GM12878 (cell line): ENCODE measurements around the gene STAT3. TPM values are rescaled to one million over a fixed set of nuclear protein-coding genes. Genes with fewer than 3 reads are reported as not detected.

Experiments used
- ATAC-seq: fragments of 200-7000 bp; cut with Tn5 transposase; 3 replicates; pipeline ENCODE4 v1.9.1; 2020; ENCODE audit warnings: mild to moderate bottlenecking, moderate library complexity
- BruUV-seq: library from RNA; stranded (reverse); fragments of 400-500 nt; replicated peaks from 2 replicates; lab custom pipeline; 2021; lab: Mats Ljungman, UMichigan
- CTCF ChIA-PET: fragments of 300-600 bp; sonication (Branson Sonifier 250); formaldehyde crosslinking; extraction: SDS; loops from one replicate; lab custom pipeline; 2021; ENCODE audit warnings: inconsistent platforms; lab: Yijun Ruan, JAX
- POLR2A ChIA-PET: fragments of 350-600 bp; formaldehyde crosslinking; extraction: SDS; loops from one replicate; lab custom pipeline; 2021; ENCODE audit warnings: inconsistent platforms; lab: Charles Lee
- RAD21 ChIA-PET: fragments of 300-600 bp; sonication (Branson Sonifier 250); formaldehyde crosslinking; loops from one replicate; lab custom pipeline; 2023; ENCODE audit warnings: antibody characterized with exemption; ENCODE audit not compliant: unreplicated experiment; lab: Charles Lee
- SMC1A ChIA-PET: fragments of 300-600 bp; sonication (Branson Sonifier 250); formaldehyde crosslinking; loops from one replicate; lab custom pipeline; 2023; ENCODE audit not compliant: unreplicated experiment, uncharacterized antibody; lab: Charles Lee
- DNase-seq: peaks from one replicate; pipeline ENCODE4 v3.0.0-alpha.2; 2011; ENCODE audit warnings: low read depth, low spot score
- FAIRE-seq: peaks from 3 replicates; lab custom pipeline; 2011; peaks lifted over from hg19 to GRCh38; lab: Jason Lieb, UNC
- H2AFZ ChIP-seq: 2 replicates; pipeline ENCODE4 v1.6.0; 2011; ENCODE audit warnings: low read depth, low read length, control low read depth; ENCODE audit not compliant: control insufficient read depth
- H3K27ac ChIP-seq: 2 replicates; pipeline ENCODE4 v1.5.1; 2011; ENCODE audit warnings: control low read depth; ENCODE audit not compliant: control insufficient read depth, insufficient read depth
- H3K27me3 ChIP-seq, 2 experiments: replicated peaks in 1 of 2; 2 replicates each; pipeline versions ENCODE4 v1.6.0 to v1.6.1; 2011; ENCODE audit warnings: low read length in 1 of 2; ENCODE audit not compliant: control insufficient read depth in 2 of 2, insufficient read depth in 2 of 2
- H3K36me3 ChIP-seq, 2 experiments: 2 replicates each; pipeline ENCODE4 v1.5.1; 2011; ENCODE audit warnings: low read length in 1 of 2; ENCODE audit not compliant: control insufficient read depth in 2 of 2, insufficient read depth in 2 of 2
- H3K4me1 ChIP-seq: 2 replicates; pipeline ENCODE4 v1.6.1; 2011; ENCODE audit warnings: mild to moderate bottlenecking, low read length, moderate library complexity, mixed read lengths; ENCODE audit not compliant: control insufficient read depth, insufficient read depth
- H3K4me2 ChIP-seq: 2 replicates; pipeline ENCODE4 v1.6.0; 2011; ENCODE audit warnings: control low read depth; ENCODE audit not compliant: control insufficient read depth, insufficient read depth
- H3K4me3 ChIP-seq: fragments of 200-600 bp; sonication (generic); 2 replicates; pipeline ENCODE4 v1.5.1; 2016
- H3K79me2 ChIP-seq: 2 replicates; pipeline ENCODE4 v1.6.0; 2011; ENCODE audit warnings: low read length; ENCODE audit not compliant: control insufficient read depth, insufficient read depth
- H3K9ac ChIP-seq: 2 replicates; pipeline ENCODE4 v1.8.0; 2011; ENCODE audit warnings: low read length, control low read depth, mixed read lengths; ENCODE audit not compliant: control insufficient read depth, insufficient read depth
- H3K9me3 ChIP-seq: replicated peaks from 3 replicates; pipeline ENCODE4 v1.5.1; 2011; ENCODE audit warnings: mild to moderate bottlenecking, low read length; ENCODE audit not compliant: control insufficient read depth, insufficient read depth
- H4K20me1 ChIP-seq: 2 replicates; pipeline ENCODE4 v1.6.0; 2011; ENCODE audit not compliant: control insufficient read depth, insufficient read depth
- BHLHE40 ChIP-seq, 2 experiments: fragments of 450-650 bp in 1 of 2; IDR thresholded peaks; 2 replicates each; pipeline ENCODE4 v1.6.1; 2011 to 2017; ENCODE audit warnings: low read depth in 2 of 2, borderline replicate concordance in 1 of 2, improper control_type of control experiment in 1 of 2, low read length in 1 of 2, mild to moderate bottlenecking in 1 of 2
- MTA2 ChIP-seq: fragments of 450-650 bp; IDR thresholded peaks from 2 replicates; pipeline ENCODE4 v1.6.1; 2016; ENCODE audit warnings: low read depth, mild to moderate bottlenecking, moderate library complexity
- MTA3 ChIP-seq: IDR thresholded peaks from 2 replicates; pipeline ENCODE4 v1.6.1; 2012; ENCODE audit warnings: low read length, inconsistent platforms, borderline replicate concordance
- MXI1 ChIP-seq: fragments of 150-350 bp; IDR thresholded peaks from 2 replicates; pipeline ENCODE4 v1.6.1; 2011; ENCODE audit warnings: low read depth, mild to moderate bottlenecking, inconsistent platforms, low read length, improper control_type of control experiment
- RUNX3 ChIP-seq: IDR thresholded peaks from 2 replicates; pipeline ENCODE4 v1.6.1; 2012; ENCODE audit warnings: low read length, inconsistent platforms
- WGBS: methylation state at CpG from one replicate; pipeline ENCODE4 v1.1.6; 2016; ENCODE audit warnings: low lambda C conversion rate; ENCODE audit not compliant: insufficient replicate concordance, insufficient coverage; ENCODE audit errors: missing lambda C conversion rate; 5-methylcytosine and 5-hydroxymethylcytosine counted together
- in situ Hi-C: fragments of 300-500 bp; cut with MboI; formaldehyde crosslinking; loops from 9 replicates; pipeline ENCODE4 v1.14.3; 2018; ENCODE audit warnings: mixed read lengths
- intact Hi-C: fragments of 100-400 bp; cut with micrococcal nuclease; formaldehyde crosslinking; loops from one replicate; pipeline ENCODE4 v1.14.2; 2022; ENCODE audit not compliant: unreplicated experiment
- polyA plus RNA-seq, 11 experiments: library from polyadenylated mRNA; depleted of rRNA in 4 of 11; unstranded in 6 of 11; stranded (reverse) in 5 of 11; fragments of >200 nt; fragmentation: Nextera tagmentation in 4 of 11; fragmentation: Illumina TruSeq in 1 of 11; extraction: Ambion mirVana in 4 of 11; extraction: Trizol in 1 of 11; gene quantifications; 1 replicate in 1 of 11; 2 replicates in 10 of 11; pipeline versions ENCODE4 v1.2.1 to v1.2.3, GENCODE V29; 2011 to 2016; ENCODE audit warnings: inconsistent platforms in 2 of 11, missing spikeins in 2 of 11, low read depth in 1 of 11
- total RNA-seq, 4 experiments: library from RNA; depleted of rRNA in 3 of 4; stranded (reverse); fragments of >200 nt in 3 of 4; fragmentation: Illumina TruSeq in 1 of 4; extraction: Trizol in 1 of 4; gene quantifications; 2 replicates each; pipeline versions ENCODE4 v1.2.1 to v1.2.3, GENCODE V29; 2013 to 2021

Gene STAT3
- total and polyA plus RNA-seq, 10 of the 15 experiments (the other 5 are each of a cell fraction or from before 2014, with no cell fraction given) = 18.4 to 96.4 (median 60.9) TPM

DNA sequence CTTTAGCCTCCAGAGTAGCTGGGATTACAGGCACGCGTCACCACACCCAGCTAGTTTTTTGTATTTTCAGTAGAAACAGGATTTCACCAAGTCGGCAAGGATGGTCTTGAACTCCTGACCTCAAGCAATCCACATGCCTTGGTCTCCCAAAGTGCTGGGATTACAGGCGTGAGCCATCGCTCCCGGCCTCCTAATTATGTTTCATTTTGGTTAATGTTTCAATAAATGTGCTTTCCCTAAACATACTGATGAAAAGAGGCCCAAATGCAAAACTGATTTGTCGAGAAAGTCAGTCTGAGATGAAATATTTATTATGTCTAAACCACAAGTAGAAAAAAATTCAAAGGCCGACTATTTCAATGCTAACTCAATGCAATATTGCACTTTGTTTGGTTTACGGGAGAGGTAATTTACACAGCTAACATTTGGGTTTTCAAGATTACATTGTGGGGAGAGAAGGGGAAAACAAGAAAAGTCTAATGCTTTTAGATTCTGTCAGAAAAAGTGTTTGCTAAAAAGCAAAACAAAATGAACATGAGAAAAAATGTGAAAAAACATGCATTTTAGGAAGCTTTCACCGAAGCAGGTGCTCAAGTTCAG is 9.8 kb downstream of the STAT3 start:
- Histone ChIP-seq H3K9me3 (no peaks in the 10 kb centered on the region), H3K36me3 (0 out of 4 replicates have a peak, but pooled peaks cover 0 to 4% of the 10 kb centered on the region in 2 experiments), H3K79me2 (peaks cover 85% of the 10 kb centered on the region), H4K20me1 (no peaks in the 10 kb centered on the region), H3K27me3 (no peaks in the 10 kb centered on the region), H3K4me1 (peaks cover 32% of the 10 kb centered on the region), H3K9ac (peak overlapping the region; percentile 65), H2AFZ (no peak overlapping the region), H3K4me2 (peak overlapping the region; percentile 74), H3K4me3 (peak overlapping the region; percentile 80), H3K27ac (peak overlapping the region; percentile 90)
- DNase-seq = no peak
- ChIA-PET SMC1A (interaction anchor here (0.9 to 2.9 kb wide), 14 partner anchors 10 to 226 kb away, joined by 3 to 22 read pairs (median 4); partner anchors contain the start of gene STAT3), POLR2A (interaction anchor here (0.7 to 2.8 kb wide), 10 partner anchors 9 to 66 kb away, joined by 3 to 22 read pairs (median 6); partner anchors contain the start of gene STAT3)
- ATAC-seq = peak; percentile 10; the same call in 2 of the 3 replicates
- intact Hi-C loops = no loop called here
- TSS peak; percentile 21 for BruUV-seq
- in situ Hi-C loops = no loop called here
- 7% methylated on average over 10 of the region's 10 CpGs for WGBS
- TF ChIP-seq MTA3 (0 out of 2 replicates have a peak, but pooled peaks have one; percentile 31), RUNX3 (no peak), MXI1 (0 out of 2 replicates have a peak, but pooled peaks have one; percentile 38), BHLHE40 (IDR thresholded peaks at IDR 0.05; ENCODE audit: borderline replicate concordance in 1 of 2, low read depth in 2 of 2, low read length in 1 of 2) (no peak), MTA2 (peak; percentile 50; the same call in 1 of the 2 replicates)
- TF ChIP-seq, all 136 proteins: peak for 3
- FAIRE-seq = no peak
- ChIA-PET RAD21 (interaction anchor here (0.7 to 2.8 kb wide), 7 partner anchors 10 to 66 kb away, joined by 3 to 23 read pairs (median 5); partner anchors contain the start of gene STAT3), CTCF (interaction anchor here (1.0 to 3.1 kb wide), 6 partner anchors 24 to 360 kb away, joined by 3 to 11 read pairs (median 4); no protein-coding TSS in a partner anchor)
